DMS114 treated with DMSO at 0.1 percent for 48 hours (cell line): ENCODE results near the gene ZDHHC4.

Source experiments
- DNase-seq: peaks from one replicate; lab custom pipeline; 2025; ENCODE audit not compliant: unreplicated experiment; lab: John Stamatoyannopoulos, UW

ZDHHC4 gene

GRCh38 chr7:6604458-6604857 is 27.2 kb downstream of the ZDHHC4 start:
- DNase-seq, result no peak

DNA sequence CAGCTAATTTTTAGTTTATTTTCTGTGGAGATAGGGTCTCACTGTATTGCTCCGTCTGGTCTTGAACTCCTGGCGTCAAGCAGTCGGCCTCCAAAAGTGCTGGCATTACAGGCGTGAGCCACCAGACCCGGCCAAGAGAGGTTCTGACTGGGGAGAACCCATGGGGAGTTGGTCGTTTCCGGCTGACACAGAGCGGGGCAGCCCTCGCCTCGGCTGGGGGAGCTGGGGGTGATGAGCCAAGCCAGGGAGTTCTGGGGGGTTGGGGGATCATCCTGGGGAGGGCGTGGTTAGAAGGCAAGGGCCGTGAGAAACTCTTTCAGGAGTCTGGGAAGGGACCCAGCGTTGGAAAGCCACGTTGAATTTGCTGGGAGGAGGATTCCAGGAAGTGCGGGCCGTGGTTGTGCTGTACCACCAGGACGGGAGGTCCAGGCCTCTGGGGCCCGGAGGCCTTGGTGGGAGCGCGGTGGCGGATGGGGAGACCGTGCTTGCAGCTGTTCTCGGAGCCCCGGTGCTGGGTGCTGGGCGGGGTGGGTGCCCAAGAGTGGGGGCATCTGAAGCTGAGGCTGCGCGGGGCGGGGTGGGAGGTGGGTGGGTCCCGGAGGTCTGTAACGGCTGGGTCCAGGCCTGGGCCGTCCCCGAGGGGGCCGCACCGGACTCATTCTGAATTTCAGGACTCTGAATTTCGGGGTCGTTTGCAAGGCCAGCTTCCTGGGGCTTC is 29.8 kb downstream of the ZDHHC4 start:
- DNase-seq, result no peak

GRCh38 chr7:6607651-6608051 is 30.4 kb downstream of the ZDHHC4 start:
- no peak for DNase-seq

- DNase-seq, result no peak
These were observed 30.8 kb downstream of the ZDHHC4 start for GRCh38 chr7:6608081-6608480.

DNA sequence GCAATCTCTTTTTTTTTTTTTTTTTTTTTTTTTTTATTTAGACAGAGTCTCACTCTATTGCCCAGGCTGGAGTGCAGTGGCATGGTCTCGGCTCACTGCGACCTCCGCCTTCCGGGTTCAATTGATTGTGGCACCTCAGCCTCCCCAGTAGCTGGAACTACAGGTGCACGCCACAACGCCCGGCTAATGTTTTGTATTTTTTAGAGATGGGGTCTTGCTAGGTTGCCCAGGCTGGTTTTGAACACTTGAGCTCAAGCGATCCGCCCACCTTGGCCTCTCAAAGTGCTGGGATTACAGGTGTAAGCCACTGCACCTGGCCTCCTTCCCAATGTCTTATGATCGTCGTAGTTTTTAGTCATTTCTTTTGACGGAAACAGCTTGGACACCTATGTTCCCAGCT is 31.5 kb downstream of the ZDHHC4 start:
- no peak for DNase-seq

- DNase-seq, result no peak
These were observed 35.6 kb downstream of the ZDHHC4 start for GRCh38 chr7:6612819-6613218.

- no peak for DNase-seq
These were observed 36.5 kb downstream of the ZDHHC4 start for GRCh38 chr7:6613706-6614105.

- no peak for DNase-seq
These were observed 37.9 kb downstream of the ZDHHC4 start, which contains the start of gene ZNF853 for GRCh38 chr7:6614953-6615722. Gene ZNF853, plus strand, starts transcription at chr7:6615610. Its CDS starts 565 bp downstream, at chr7:6616175.

GRCh38 chr7:6615723-6616555 is 38.7 kb downstream of the ZDHHC4 start:
- no peak for DNase-seq

GRCh38 chr7:6616854-6617643 is 39.8 kb downstream of the ZDHHC4 start:
- DNase-seq, result no peak

DNA sequence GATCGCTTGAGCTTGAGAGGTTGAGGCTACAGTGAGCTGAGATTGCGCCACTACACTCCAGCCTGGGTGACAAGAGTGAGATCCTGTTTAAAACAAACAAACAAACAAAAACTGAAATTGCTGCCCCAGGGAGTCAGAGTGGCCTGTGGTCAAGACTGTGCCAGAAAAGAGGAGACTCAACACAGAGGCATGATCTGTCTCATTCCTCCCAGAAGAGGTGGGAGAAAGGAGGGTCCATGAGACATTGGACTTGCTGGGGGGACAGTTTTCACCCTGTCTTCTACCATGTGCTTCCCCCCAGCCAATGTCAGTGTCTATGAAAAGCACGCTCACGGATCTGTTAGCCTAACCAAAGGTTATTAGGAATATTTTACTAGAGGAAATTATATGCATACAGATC is 41.4 kb downstream of the ZDHHC4 start:
- DNase-seq, result no peak

GRCh38 chr7:6619961-6620360 is 42.7 kb downstream of the ZDHHC4 start:
- no peak for DNase-seq

DNA sequence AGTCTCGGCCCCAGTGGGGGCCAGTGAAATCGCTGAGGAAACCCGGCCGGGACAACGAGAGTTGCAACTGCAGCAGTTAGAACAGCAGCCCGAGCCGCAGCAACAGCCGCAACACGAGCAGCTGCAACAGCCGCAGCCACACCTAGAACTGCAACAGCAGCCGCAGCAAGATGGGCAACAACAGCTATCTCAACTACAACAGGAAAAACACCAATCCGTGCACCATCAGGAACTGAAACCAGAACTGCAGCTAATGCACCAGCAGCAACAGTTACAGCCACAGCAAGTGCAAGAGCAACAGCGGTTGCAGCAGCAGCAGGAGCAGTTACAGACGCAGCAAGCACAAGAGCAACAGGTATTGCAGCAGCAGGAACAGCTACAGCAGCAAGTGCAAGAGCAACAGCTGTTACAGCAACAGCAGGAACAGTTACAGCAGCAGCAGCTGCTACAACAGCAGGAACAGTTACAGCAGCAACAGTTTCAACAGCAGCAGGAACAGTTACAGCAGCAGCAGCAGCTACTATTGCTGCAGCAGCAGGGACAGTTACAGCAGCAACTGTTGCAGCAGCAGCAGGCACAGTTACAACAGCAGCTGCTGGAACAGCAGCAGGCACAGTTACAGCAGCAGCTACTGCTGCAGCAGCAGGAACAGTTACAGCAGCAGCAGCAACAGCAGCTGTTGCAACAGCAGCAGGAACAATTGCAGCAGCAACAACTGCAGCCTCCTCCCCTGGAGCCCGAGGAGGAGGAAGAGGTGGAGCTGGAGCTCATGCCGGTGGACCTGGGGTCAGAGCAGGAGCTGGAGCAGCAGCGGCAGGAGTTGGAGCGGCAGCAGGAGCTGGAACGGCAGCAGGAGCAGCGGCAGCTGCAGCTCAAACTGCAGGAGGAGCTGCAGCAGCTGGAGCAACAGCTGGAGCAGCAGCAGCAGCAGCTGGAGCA is 44.2 kb downstream of the ZDHHC4 start:
- no peak for DNase-seq

DNA sequence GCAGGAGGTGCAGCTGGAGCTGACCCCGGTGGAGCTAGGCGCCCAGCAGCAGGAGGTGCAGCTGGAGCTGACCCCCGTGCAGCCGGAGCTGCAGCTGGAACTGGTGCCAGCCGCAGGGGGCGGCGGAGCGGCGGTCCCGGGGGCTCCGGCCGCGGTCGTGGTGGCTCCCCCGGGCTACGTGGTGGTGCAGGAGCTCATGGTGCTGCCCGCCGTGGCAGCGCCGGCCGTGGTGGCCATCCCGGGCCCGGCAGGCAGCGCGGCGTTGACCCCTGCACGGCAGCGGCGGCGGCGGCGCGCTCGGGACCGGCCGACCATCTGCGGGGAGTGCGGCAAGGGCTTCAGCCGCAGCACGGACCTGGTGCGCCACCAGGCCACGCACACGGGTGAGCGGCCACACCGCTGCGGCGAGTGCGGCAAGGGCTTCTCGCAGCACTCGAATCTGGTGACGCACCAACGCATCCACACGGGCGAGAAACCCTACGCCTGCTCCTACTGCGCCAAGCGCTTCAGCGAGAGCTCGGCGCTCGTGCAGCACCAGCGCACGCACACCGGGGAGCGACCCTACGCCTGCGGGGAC is 45.0 kb downstream of the ZDHHC4 start:
- DNase-seq, result no peak

- no peak for DNase-seq
These were observed 46.5 kb downstream of the ZDHHC4 start for GRCh38 chr7:6623589-6624245.

GRCh38 chr7:6624246-6624611 is 47.0 kb downstream of the ZDHHC4 start:
- DNase-seq, result no peak

DNA sequence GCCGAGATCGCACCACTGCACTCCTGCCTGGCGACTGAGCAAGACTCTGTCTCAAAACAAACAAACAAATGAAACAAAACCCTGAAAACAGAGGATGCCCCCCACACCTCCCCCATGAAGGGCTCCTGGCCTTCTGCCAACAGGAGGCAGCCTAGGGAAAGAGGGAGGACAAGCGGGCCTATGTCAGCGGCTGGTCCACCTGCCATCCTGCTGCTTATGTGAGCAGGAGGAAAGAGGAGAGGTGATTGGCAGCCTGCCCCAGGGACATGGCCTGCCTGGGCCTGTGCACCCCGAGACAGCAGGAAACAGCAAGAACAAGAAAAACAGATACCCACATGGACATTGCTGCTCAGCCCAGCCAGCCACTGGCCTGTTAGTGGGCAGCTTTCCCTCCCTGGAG is 50.8 kb downstream of the ZDHHC4 start:
- DNase-seq, result no peak

DNA sequence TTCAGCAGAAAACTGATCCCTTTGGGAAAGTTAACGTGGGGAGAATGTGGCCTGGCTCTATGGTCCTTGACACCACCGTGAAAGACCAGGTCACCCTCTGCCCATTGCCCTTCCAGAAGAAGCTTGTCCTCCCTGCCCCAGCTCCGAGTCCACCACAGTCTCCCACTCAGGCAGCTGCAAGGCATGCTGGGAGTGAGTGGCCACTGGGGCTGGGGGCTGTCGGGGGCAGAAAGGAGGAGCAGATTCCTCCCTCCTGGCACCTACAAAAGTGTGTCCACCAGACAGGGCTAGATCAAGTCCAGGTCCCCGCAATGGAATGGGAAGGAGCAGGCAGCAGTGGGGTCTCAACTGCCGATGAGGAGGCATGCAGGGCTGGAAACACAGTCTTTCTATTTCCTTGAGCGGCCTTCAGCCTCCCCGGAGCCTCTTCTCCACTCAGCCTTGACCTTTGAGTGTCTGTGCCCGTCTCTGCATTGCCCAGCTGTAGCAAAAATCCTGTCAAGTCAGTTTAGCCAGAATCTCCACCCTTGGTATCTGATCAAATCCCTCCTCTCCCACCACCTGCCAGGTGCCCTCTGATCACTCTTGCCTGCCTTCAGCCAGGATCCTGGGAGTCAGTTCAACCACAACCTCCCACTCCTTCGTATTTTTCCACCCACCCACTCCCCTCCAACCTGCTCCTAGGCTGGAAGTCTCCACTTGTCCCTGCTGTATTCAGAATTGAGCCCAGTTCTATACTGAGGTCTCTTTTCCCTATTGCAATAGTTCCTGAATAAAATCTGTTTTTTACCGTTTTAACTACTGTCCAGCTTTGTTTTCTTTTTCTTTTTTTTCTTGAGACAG is 53.0 kb downstream of the ZDHHC4 start:
- no peak for DNase-seq
